HUES6 (cell line): Measurements from ENCODE around the gene MIA.
"Not testable (repeated sequence)": the region's sequence is repeated elsewhere in the genome, so short reads cannot be mapped to it uniquely, and the experiment has no call there.

Experiments used
- H3K27ac ChIP-seq: 2 replicates; pipeline ENCODE4 v1.7.0; 2013; ENCODE audit warnings: low read depth, mild to moderate bottlenecking, low read length, inconsistent platforms
- H3K27me3 ChIP-seq: 2 replicates; pipeline ENCODE4 v1.6.1; 2013; ENCODE audit warnings: low read length; ENCODE audit not compliant: control insufficient read depth, insufficient read depth
- H3K36me3 ChIP-seq: 2 replicates; pipeline ENCODE4 v1.6.1; 2013; ENCODE audit warnings: low read length; ENCODE audit not compliant: control insufficient read depth, insufficient read depth
- H3K4me1 ChIP-seq: 2 replicates; pipeline ENCODE4 v1.6.1; 2013; ENCODE audit warnings: low read length; ENCODE audit not compliant: control insufficient read depth, insufficient read depth
- H3K4me3 ChIP-seq: 2 replicates; pipeline ENCODE4 v1.5.1; 2013; ENCODE audit warnings: low read depth, low read length
- H3K9ac ChIP-seq: one replicate; pipeline ENCODE4 v1.6.1; 2013; ENCODE audit warnings: mild to moderate bottlenecking, low read length
- H3K9me3 ChIP-seq: 2 replicates; pipeline ENCODE4 v1.6.1; 2013; ENCODE audit warnings: low read depth, low read length; ENCODE audit not compliant: control insufficient read depth, insufficient read depth

MIA gene

GRCh38 chr19:40752257-40752781 is 23.0 kb upstream of the MIA start:
- Histone ChIP-seq H3K27me3 (no peaks in the 10 kb centered on the region), H3K9ac (peak overlapping the region; percentile 98), H3K4me3 (peak overlapping the region; percentile 93), H3K36me3 (peaks cover 46% of the 10 kb centered on the region), H3K4me1 (peaks cover 22% of the 10 kb centered on the region), H3K9me3 (no peaks in the 10 kb centered on the region), H3K27ac (peak overlapping the region; percentile 97; the same call in 1 of the 2 replicates)

GRCh38 chr19:40754611-40755247 is 20.6 kb upstream of the MIA start:
- no peaks in the 10 kb centered on the region for H3K9me3 ChIP-seq
- H3K4me3 ChIP-seq: 0 out of 2 replicates have a peak overlapping the region, but pooled peaks have one; percentile 22
- no peak overlapping the region for H3K27ac ChIP-seq
- peaks cover 15% of the 10 kb centered on the region for H3K4me1 ChIP-seq
- H3K9ac ChIP-seq: peak overlapping the region; percentile 23
- peaks cover 67% of the 10 kb centered on the region for H3K36me3 ChIP-seq
- H3K27me3 ChIP-seq: no peaks in the 10 kb centered on the region

GRCh38 chr19:40755248-40755624 is 20.1 kb upstream of the MIA start:
- H3K4me3 ChIP-seq: no peak overlapping the region
- peaks cover 72% of the 10 kb centered on the region for H3K36me3 ChIP-seq
- H3K4me1 ChIP-seq: peaks cover 12% of the 10 kb centered on the region; the same call in 1 of the 2 replicates
- H3K9ac ChIP-seq: no peak overlapping the region
- H3K9me3 ChIP-seq: no peaks in the 10 kb centered on the region
- H3K27me3 ChIP-seq: no peaks in the 10 kb centered on the region
- no peak overlapping the region for H3K27ac ChIP-seq

GRCh38 chr19:40755791-40756190 is 19.5 kb upstream of the MIA start:
- Histone ChIP-seq H3K4me1 (peaks cover 12% of the 10 kb centered on the region; the same call in 1 of the 2 replicates), H3K4me3 (no peak overlapping the region), H3K9me3 (no peaks in the 10 kb centered on the region), H3K36me3 (peaks cover 77% of the 10 kb centered on the region), H3K27me3 (no peaks in the 10 kb centered on the region), H3K27ac (no peak overlapping the region), H3K9ac (no peak overlapping the region)

GRCh38 chr19:40756502-40757110 is 18.7 kb upstream of the MIA start:
- Histone ChIP-seq H3K9me3 (no peaks in the 10 kb centered on the region), H3K36me3 (peaks cover 82% of the 10 kb centered on the region), H3K27ac (no peak overlapping the region), H3K4me1 (peaks cover 12% of the 10 kb centered on the region; the same call in 1 of the 2 replicates), H3K4me3 (no peak overlapping the region), H3K27me3 (no peaks in the 10 kb centered on the region), H3K9ac (no peak overlapping the region)

GRCh38 chr19:40758491-40758890 is 16.8 kb upstream of the MIA start:
- Histone ChIP-seq H3K36me3 (peaks cover 92% of the 10 kb centered on the region), H3K9me3 (no peaks in the 10 kb centered on the region), H3K9ac (no peak overlapping the region)

GRCh38 chr19:40759352-40759751 is 16.0 kb upstream of the MIA start:
- H3K9ac ChIP-seq: no peak overlapping the region

More at GRCh38 chr19:40758491-40758890, 16.8 kb upstream of the MIA start:
- no peak overlapping the region for H3K27ac ChIP-seq
- H3K4me3 ChIP-seq: no peak overlapping the region
- no peaks in the 10 kb centered on the region for H3K27me3 ChIP-seq
- H3K4me1 ChIP-seq: peaks cover 8% of the 10 kb centered on the region; the same call in 1 of the 2 replicates

GRCh38 chr19:40762754-40763470 is 12.4 kb upstream of the MIA start:
- no peaks in the 10 kb centered on the region for H3K4me1 ChIP-seq
- H3K36me3 ChIP-seq: peaks cover 83% of the 10 kb centered on the region
- no peak overlapping the region for H3K27ac ChIP-seq
- no peak overlapping the region for H3K4me3 ChIP-seq
- no peaks in the 10 kb centered on the region for H3K9me3 ChIP-seq
- no peak overlapping the region for H3K9ac ChIP-seq
- H3K27me3 ChIP-seq: no peaks in the 10 kb centered on the region

More at GRCh38 chr19:40759352-40759751, 16.0 kb upstream of the MIA start:
- peaks cover 96% of the 10 kb centered on the region for H3K36me3 ChIP-seq
- no peak overlapping the region for H3K27ac ChIP-seq
- H3K4me1 ChIP-seq: peaks cover 4% of the 10 kb centered on the region; the same call in 1 of the 2 replicates
- H3K27me3 ChIP-seq: no peaks in the 10 kb centered on the region
- H3K4me3 ChIP-seq: no peak overlapping the region
- H3K9me3 ChIP-seq: no peaks in the 10 kb centered on the region

- no peak overlapping the region for H3K27ac ChIP-seq
- H3K27me3 ChIP-seq: no peaks in the 10 kb centered on the region
- H3K4me3 ChIP-seq: no peak overlapping the region
- no peaks in the 10 kb centered on the region for H3K9me3 ChIP-seq
- no peak overlapping the region for H3K9ac ChIP-seq
- H3K4me1 ChIP-seq: no peaks in the 10 kb centered on the region
- H3K36me3 ChIP-seq: peaks cover 77% of the 10 kb centered on the region
Observed at GRCh38 chr19:40763526-40763925, 11.8 kb upstream of the MIA start.

- Histone ChIP-seq H3K27me3 (no peaks in the 10 kb centered on the region), H3K36me3 (peaks cover 73% of the 10 kb centered on the region), H3K9ac (no peak overlapping the region), H3K27ac (no peak overlapping the region), H3K4me1 (no peaks in the 10 kb centered on the region), H3K4me3 (no peak overlapping the region), H3K9me3 (no peaks in the 10 kb centered on the region)
Observed at GRCh38 chr19:40763963-40764362, 11.4 kb upstream of the MIA start.

GRCh38 chr19:40766385-40766784 is 8.9 kb upstream of the MIA start:
- H3K9me3 ChIP-seq, H3K27ac ChIP-seq, H3K27me3 ChIP-seq, H3K9ac ChIP-seq, H3K4me1 ChIP-seq, H3K4me3 ChIP-seq: not testable (repeated sequence)
- H3K36me3 ChIP-seq: peaks cover 49% of the 10 kb centered on the region
